Esophagus squamous epithelium (tissue), 5 donors: Measurements from ENCODE around the gene SLX9. TPM values are rescaled to one million over a fixed set of nuclear protein-coding genes. Genes with fewer than 3 reads are reported as not detected.
A peak's percentile ranks its signal among the peaks of the same experiment; 100 is the strongest.

Experiments
- DNase-seq: peaks from one replicate; lab custom pipeline; 2025; lab: John Stamatoyannopoulos, UW
- H3K27ac ChIP-seq, 4 donors: fragments of 200-600 bp; sonication (generic); one replicate each; pipeline ENCODE4 v1.5.1; 2016 to 2019; ENCODE audit warnings: mild to moderate bottlenecking in 1 of 4
- H3K27me3 ChIP-seq, 4 donors: fragments of 200-600 bp; sonication (generic); 1 replicate in 3 of 4; 2 replicates in 1 of 4; pipeline versions ENCODE4 v1.5.1 to v1.6.0; 2017 to 2021; ENCODE audit warnings: antibody characterized with exemption in 1 of 4
- H3K36me3 ChIP-seq, 3 donors: fragments of 200-600 bp; sonication (generic); one replicate each; pipeline ENCODE4 v1.5.1; 2016 to 2019
- H3K4me1 ChIP-seq, 3 donors: fragments of 200-600 bp; sonication (generic); one replicate each; pipeline ENCODE4 v1.5.1; 2017 to 2019
- H3K4me3 ChIP-seq, 4 donors: fragments of 200-600 bp; sonication (generic); 1 replicate in 3 of 4; 2 replicates in 1 of 4; pipeline ENCODE4 v1.5.1; 2016 to 2019; ENCODE audit warnings: mild to moderate bottlenecking in 2 of 4, moderate library complexity in 1 of 4
- H3K9me3 ChIP-seq, 3 donors: fragments of 200-600 bp; sonication (generic); one replicate each; pipeline ENCODE4 v1.5.1; 2016 to 2019
- POLR2A ChIP-seq, 4 donors: fragments of 450-650 bp; IDR thresholded peaks; one replicate each; pipeline ENCODE4 v1.6.1; 2017; ENCODE audit warnings: antibody characterized with exemption in 4 of 4, mild to moderate bottlenecking in 4 of 4, moderate library complexity in 3 of 4
- WGBS, 2 donors: methylation state at CpG; one replicate each; pipeline ENCODE4 v1.1.5; 2018; 5-methylcytosine and 5-hydroxymethylcytosine counted together
- intact Hi-C: fragments of 100-400 bp; cut with DNase I; formaldehyde crosslinking; loops from one replicate; pipeline ENCODE4 v1.15.0; 2022
- total RNA-seq, 4 donors: library from RNA; depleted of rRNA; stranded (reverse); fragments of >200 nt; gene quantifications; one replicate each; pipeline ENCODE4 v1.1.0, GENCODE V29; 2016
- TF ChIP-seq, protein P1 (sequence below), 6 experiments: fragments of 450-650 bp in 4 of 6; fragments of 200-600 bp in 2 of 6; sonication (generic) in 2 of 6; IDR thresholded peaks; one replicate each; pipeline ENCODE4 v1.5.1; 2016 to 2019; ENCODE audit warnings: antibody characterized with exemption in 6 of 6, mild to moderate bottlenecking in 4 of 6, moderate library complexity in 4 of 6
- donor health status: DM: yes; HTN: yes; CAD: no.

SLX9 gene
- total RNA-seq, 4 donors from 2014 or later, result 10.2 to 16.1 (median 11.1) TPM

DNA sequence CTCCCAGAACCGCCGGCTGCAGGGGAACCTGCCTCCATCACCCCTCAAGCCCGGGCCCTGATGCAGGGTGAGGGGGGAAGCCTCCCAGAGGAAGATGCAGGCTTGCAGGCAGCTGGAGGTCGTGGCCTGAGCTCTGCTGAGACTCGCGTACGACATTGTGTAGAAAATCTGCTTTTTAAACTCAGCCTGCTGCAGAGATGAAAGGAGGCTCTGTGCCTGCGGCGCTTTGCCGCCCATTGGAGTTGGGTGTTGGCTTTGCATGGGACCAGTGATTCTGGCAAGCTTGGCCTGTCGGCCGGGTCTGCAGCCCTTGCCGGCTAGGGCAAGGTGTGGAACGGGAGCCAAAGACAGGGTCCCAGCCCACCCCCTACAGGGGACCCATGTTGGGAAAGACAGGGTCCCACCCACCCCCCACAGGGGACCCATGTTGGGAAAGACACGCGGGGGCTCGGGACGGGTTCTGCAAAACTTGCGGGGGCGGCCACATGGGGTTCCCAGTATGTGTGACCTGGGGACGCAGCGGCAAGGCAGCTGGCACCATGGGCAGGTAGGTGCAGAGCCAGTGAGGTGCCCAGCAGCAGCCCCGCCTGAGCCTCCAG, 55.6 kb downstream of the SLX9 start:
- WGBS, 2 donors, result 40 to 85% methylated on average over 9 to 12 of the region's 23 CpGs
- no peaks in the 10 kb centered on the region for H3K36me3 ChIP-seq
- intact Hi-C loops, result no loop called here
- no peak overlapping the region for H3K4me3 ChIP-seq
- H3K4me1 ChIP-seq, result peaks cover 9 to 57% (median 32%) of the 10 kb centered on the region in 3 donors
- no peak for DNase-seq
- peak overlapping the region in 3 of 4 donors; percentile 70 to 75 (median 75) for H3K27ac ChIP-seq
- no peaks in the 10 kb centered on the region for H3K9me3 ChIP-seq
- H3K27me3 ChIP-seq, result peaks cover 0 to 11% (median 0%) of the 10 kb centered on the region in 4 donors
- TF ChIP-seq, protein P1, sequence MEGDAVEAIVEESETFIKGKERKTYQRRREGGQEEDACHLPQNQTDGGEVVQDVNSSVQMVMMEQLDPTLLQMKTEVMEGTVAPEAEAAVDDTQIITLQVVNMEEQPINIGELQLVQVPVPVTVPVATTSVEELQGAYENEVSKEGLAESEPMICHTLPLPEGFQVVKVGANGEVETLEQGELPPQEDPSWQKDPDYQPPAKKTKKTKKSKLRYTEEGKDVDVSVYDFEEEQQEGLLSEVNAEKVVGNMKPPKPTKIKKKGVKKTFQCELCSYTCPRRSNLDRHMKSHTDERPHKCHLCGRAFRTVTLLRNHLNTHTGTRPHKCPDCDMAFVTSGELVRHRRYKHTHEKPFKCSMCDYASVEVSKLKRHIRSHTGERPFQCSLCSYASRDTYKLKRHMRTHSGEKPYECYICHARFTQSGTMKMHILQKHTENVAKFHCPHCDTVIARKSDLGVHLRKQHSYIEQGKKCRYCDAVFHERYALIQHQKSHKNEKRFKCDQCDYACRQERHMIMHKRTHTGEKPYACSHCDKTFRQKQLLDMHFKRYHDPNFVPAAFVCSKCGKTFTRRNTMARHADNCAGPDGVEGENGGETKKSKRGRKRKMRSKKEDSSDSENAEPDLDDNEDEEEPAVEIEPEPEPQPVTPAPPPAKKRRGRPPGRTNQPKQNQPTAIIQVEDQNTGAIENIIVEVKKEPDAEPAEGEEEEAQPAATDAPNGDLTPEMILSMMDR (IDR thresholded peaks at IDR 0.05), result no peak

DNA sequence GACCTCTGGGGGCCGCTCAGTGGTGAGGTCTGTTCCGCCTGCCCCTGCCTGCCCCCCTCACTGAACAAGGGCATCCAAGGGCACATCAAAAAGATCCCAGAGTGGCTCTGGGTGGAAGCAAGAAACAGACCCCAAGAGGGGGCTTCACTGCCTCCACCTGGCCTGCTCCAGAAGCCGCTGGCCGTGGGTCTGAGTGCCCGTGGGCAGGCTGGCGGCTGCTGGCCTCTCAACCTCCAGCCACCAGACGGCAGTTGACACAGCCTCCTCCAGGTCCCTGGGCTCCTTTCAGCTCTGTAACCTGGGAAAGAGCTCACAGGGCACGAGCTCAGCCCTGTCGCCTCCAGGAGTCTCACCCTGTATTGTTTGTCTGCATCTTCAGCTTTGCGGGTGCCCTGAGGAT, 56.3 kb downstream of the SLX9 start:
- H3K4me1 ChIP-seq, result peaks cover 15 to 58% (median 38%) of the 10 kb centered on the region in 3 donors
- no peaks in the 10 kb centered on the region for H3K9me3 ChIP-seq

DNA sequence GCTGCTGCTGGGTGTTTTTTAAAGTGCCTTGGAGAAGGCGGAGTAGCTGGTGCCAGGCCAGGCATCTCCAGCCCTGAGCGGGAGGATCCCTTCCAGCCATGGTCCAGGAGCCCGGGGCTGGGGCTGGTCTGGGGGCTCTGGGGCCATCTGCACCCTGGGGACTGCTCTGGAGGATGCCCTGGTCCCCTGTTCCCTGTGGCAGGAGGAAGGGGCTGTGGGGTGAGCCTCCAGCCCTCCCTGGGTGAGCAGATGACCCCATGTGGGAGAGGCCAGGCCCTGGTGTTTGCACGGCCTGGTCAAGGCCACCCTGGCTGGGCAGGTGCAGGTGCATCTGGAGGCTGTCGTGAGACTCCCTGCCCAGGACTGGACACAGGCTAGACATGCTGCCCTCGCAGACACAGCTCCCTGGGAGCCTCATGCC, 56.7 kb downstream of the SLX9 start:
- Histone ChIP-seq H3K4me1 (peaks cover 20 to 58% (median 41%) of the 10 kb centered on the region in 3 donors), H3K9me3 (no peaks in the 10 kb centered on the region), H3K4me3 (no peak overlapping the region), H3K27ac (no peak overlapping the region), H3K36me3 (no peaks in the 10 kb centered on the region), H3K27me3 (peaks cover 0 to 11% (median 0%) of the 10 kb centered on the region in 4 donors)
- no peak for DNase-seq
- TF ChIP-seq, protein P1 (IDR thresholded peaks at IDR 0.05), result no peak
- TF ChIP-seq POLR2A (IDR thresholded peaks at IDR 0.05), result no peak
- intact Hi-C loops, result no loop called here
- 0 to 50% methylated on average over 1 to 2 of the region's 6 CpGs for WGBS, 2 donors

More for the DNA sequence above, 56.3 kb downstream of the SLX9 start:
- intact Hi-C loops, result no loop called here
- H3K27ac ChIP-seq, result no peak overlapping the region
- TF ChIP-seq, protein P1 (IDR thresholded peaks at IDR 0.05), result no peak
- TF ChIP-seq POLR2A (IDR thresholded peaks at IDR 0.05), result no peak
- no peaks in the 10 kb centered on the region for H3K36me3 ChIP-seq
- 90 to 100% methylated on average over 1 to 2 of the region's 10 CpGs for WGBS, 2 donors
- no peak overlapping the region for H3K4me3 ChIP-seq
- H3K27me3 ChIP-seq, result peaks cover 0 to 11% (median 0%) of the 10 kb centered on the region in 4 donors
- no peak for DNase-seq

DNA sequence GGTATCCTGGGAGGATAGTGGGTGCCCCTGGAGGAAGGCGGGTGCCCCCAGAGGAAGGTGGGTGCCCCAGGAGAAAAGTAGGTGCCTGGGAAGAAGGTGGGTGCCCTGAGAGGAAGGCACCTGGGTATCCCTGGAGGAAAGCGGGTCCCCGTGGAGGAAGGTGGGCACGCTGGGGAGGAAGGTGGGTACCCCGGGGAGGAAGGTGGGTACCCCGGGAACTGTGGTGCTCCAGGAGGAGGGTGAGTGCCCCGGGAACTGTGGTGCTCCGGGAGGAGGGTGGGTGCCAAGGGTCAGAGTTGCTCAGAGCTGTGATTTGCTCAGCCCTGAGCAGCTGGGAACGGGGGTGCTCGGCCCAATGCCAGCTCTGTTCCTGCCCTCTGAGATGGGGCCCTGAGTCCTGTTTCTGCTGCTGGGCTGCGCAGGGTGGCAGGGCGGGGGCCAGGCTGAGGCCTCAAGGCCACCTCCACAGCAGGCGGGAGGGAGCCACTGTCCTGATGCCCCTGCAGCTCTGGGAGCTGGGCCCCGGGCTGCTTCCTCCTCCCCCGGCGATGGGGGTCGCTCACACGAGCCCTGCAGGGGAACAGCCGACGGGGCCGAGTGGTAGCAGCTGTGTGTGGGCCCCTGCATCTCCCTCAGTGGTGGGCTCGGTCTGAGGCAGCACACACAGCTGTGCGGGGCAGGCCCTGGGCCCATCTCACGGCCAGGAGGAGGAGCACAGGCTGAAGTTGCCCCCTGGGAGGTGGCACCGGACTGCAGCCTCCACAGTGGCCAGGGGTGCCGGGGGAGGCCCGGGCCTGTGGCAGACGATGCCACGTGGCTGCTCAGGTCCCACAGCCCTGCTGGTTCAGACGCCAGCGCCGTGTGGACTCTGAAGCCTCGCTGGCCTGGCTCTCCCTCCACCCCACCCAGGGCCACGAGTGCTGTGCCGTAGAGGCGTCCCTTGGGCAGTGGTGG, 57.4 kb downstream of the SLX9 start:
- no peaks in the 10 kb centered on the region for H3K36me3 ChIP-seq
- H3K27ac ChIP-seq, result no peak overlapping the region
- no peak for TF ChIP-seq POLR2A (IDR thresholded peaks at IDR 0.05)
- TF ChIP-seq, protein P1 (IDR thresholded peaks at IDR 0.05), result no peak
- H3K4me1 ChIP-seq, result peaks cover 20 to 53% (median 37%) of the 10 kb centered on the region in 3 donors
- peaks cover 0 to 11% (median 0%) of the 10 kb centered on the region in 4 donors for H3K27me3 ChIP-seq
- WGBS, 2 donors, result 79 to 92% methylated on average over 7 to 11 of the region's 36 CpGs
- no peak for DNase-seq
- intact Hi-C loops, result no loop called here
- no peaks in the 10 kb centered on the region for H3K9me3 ChIP-seq
- no peak overlapping the region for H3K4me3 ChIP-seq
